ENCODE results near the gene FAF1.
"Not testable (repeated sequence)": the region's sequence is repeated elsewhere in the genome, so short reads cannot be mapped to it uniquely, and the experiment has no call there.

The FAF1 gene

DNA sequence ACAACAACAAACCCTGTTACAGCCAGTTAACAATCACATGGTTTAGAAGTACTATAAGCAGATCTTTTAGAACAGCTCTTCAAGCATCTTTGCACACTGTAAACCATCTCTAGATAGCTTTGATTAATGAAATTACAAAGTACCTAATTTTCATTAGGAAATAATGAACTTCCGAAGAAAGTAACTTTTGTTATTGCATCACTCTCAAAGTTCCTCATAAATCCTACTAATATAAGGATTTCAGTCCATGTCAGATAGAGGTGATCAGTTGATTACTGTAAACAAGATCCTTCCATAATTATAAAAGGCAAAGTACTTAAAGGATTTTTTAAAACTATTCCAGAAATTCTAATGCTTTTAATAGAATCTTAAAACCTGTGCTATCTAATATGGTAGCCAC lies 58.2 kb downstream of the FAF1 start:
- DNase-seq = no peak

DNA sequence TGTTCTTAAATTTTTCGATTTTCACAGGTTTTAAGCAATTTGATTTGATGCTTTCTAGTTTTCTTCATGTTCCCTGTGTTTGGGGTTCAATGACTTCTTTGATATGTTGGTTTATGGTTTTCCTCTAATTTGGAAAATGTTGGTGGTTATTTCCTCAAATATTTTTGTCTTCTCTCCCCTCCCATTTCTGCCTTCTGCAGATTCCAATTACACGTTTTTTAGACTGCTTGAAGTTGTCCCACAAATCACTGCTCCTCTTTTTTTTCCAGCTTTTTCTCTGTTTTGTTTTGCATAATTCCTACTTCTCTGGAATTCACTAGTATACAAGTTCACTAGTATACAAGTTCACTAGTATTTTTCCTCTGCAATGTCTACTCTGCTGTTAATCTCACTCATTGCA lies 61.3 kb downstream of the FAF1 start:
- DNase-seq = no peak

- DNase-seq = no peak
Observed at GRCh38 chr1:50894340-50894739, 65.7 kb downstream of the FAF1 start.

- DNase-seq = no peak
Observed at GRCh38 chr1:50893466-50893865, 66.6 kb downstream of the FAF1 start.

DNA sequence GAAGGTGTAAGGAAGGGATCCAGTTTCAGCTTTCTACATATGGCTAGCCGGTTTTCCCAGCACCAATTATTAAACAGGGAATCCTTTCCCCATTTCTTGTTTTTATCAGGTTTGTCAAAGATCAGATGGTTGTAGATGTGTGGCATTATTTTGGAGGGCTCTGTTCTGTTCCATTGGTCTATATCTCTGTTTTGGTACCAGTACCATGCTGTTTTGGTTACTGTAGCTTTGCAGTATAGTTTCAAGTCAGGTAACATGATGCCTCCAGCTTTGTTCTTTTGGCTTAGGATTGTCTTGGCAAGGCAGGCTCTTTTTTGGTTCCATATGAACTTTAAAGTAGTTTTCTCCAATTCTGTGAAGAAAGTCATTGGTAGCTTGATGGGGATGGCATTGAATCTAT lies 72.5 kb downstream of the FAF1 start:
- DNase-seq = not testable (repeated sequence)

DNA sequence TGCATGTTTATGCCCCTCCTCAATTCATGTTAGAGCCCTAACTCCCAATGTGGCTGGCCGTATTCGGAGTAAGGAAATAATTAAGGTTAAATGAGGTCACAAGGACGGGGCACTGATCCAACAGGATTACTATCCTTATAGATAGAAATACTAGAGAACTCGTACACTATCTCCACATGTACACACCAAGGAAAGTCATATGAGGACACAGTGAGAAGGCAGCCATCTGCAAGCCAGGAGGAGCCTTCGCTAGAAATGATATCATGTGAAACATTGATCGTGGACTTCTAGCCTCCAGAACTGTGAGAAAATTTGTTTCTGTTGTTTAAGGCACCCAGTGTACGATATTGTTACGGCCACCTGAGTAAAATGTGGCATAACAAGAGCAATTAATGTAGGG lies 79.7 kb downstream of the FAF1 start:
- DNase-seq = no peak

DNA sequence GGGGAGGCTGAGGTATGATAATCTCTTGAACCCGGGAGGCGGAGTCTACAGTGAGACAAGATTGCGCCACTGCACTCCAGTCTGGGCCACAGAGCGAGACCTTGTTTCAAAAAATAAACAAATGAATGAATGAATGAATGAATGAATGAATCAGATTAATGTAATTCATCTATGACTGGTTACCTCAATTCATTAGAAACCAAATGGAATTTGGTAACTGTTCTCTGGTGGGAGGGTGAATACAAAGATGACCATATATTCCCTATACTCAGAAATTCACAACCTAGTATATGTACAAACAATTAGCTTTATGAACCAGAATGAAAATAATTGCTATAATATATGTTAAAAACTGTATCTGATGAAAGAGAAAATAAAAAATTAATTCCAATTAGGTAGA lies 80.9 kb downstream of the FAF1 start:
- DNase-seq = no peak

- DNase-seq = no peak
Observed at GRCh38 chr1:50878434-50878833, 81.6 kb downstream of the FAF1 start.

DNA sequence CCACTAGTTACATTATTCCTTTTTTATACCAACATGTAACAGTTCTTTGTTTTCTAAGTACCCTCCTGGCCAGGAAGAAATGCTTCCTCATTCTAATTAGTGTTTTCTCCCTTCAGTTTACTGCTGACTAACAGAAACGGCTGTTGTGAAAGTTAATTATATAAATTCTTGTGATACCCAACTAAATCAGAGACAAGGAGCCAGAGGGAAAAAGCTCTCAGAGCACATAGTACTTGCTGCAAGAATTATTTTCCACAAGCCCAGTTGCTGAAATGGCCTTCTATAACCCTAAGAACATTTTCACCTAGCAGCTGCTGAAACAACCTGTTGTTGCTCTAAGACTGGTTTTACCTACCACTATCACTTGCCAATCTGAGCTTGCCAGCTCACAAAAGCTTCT lies 82.4 kb downstream of the FAF1 start:
- no peak for DNase-seq

DNA sequence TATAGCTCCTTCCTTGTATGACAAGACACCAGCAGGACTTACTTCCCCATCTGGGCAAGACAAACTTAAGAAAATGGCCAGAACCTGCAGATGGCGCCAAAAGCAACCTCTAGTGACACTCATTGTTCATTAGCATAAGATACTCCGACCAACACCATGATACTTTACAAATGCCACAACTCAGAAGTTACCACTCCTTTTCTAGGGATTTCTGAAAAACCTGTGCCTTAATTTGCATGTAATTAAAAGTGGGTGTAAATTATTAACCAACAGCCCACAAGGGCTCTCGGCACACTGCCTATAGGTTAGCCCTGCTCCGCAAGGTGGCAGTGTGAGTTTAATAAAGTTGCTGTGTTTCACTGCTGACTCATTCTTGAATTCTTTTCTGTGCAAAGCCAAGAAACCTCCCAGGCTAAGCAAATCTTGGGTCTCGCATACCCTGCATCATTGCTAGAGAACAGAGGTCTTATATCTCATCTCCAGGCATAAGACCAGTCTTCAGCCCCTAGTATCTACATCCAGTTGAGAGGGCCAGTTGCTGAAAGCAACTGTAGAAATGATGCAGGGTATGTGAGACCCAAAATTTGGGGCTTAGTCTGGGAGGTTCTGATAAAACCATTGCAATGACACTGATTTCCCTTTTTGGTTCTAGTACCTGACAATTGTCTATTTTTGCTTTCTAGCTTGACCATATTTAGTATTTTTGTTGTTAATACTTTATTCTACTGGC lies 86.4 kb downstream of the FAF1 start:
- peak; percentile 54 for DNase-seq

DNA sequence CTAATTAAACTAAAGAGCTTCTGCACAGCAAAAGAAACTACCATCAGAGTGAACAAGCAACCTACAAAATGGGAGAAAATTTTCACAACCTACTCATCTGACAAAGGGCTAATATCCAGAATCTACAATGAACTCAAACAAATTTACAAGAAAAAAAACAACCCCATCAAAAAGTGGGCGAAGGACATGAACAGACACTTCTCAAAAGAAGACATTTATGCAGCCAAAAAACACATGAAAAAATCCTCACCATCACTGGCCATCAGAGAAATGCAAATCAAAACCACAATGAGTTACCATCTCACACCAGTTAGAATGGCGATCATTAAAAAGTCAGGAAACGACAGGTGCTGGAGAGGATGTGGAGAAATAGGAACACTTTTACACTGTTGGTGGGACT lies 95.2 kb downstream of the FAF1 start:
- not testable (repeated sequence) for DNase-seq

GRCh38 chr1:50861772-50862171 lies 98.3 kb downstream of the FAF1 start:
- no peak for DNase-seq

DNA sequence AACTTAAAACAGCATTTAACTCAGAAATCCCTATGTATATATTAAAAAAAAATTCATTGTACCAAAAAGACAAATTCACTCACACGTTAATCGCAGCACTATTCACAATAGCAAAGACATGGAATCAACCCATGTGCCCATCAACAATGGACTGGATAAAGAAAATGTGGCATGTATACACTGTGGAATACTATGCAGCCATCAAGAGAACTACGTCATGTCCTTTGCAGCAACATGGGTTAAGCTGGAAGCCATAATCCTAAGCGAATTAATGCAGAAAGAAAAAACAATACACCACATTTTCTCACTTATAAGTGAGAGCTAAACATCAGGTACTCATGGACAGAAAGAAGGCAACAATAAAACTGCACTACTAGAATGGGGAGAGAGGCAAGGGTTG lies 99.4 kb downstream of the FAF1 start:
- DNase-seq = no peak

DNA sequence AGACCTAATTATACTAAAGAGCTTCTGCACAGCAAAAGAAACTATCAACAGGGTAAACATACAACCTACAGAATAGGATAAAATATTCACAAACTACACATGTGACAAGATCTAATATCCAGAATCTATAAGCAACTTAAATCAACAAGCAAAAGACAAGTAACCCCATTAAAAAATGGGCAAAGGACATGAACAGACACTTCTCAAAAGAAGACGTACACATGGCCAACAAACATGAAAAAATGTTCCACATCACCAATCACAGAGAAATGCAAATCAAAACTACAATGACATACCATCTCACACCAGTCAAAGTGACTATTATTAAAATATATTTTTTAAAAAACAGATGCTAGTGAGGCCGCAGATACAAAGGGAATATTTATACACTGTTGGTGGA lies 99.8 kb downstream of the FAF1 start:
- DNase-seq = no peak

DNA sequence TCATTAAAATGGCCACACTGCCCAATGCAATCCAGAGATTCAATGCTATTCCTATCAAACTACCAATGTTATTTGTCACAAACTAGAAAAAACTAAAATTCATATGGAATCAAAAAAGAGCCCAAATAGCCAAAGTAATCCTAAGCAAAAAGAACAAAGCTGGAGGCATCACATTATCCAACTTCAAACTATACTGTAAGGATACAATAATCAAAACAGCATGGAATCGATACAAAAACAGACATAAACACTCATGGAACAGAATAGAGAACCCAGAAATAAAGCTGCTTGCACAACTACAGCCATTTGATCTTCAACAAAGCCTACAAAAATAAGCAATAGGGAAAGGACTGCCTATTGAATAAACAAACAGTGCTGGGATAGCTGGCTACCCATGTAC lies 100.4 kb downstream of the FAF1 start:
- no peak for DNase-seq

GRCh38 chr1:50858761-50859160 lies 101.3 kb downstream of the FAF1 start:
- no peak for DNase-seq

- DNase-seq = no peak
Observed at GRCh38 chr1:50857702-50858101, 102.4 kb downstream of the FAF1 start.

DNA sequence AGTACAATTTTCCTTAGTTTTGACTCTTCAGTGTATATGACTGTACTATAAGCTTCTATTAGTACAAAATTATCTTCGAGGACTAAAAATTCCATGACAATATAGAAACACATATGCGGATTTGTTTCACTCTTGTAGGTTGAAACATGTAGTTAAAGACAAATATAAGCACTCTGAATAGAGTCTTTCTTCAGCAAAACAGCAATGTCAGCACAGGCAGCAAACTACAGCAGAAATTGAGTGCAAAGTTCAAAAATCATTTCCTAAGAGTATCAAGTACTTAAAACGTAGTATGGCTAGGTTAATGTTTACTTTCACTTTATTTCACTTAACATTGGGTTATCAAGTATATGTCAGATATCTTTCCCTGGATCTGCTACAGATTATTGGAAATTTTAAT lies 106.7 kb downstream of the FAF1 start:
- DNase-seq = no peak

DNA sequence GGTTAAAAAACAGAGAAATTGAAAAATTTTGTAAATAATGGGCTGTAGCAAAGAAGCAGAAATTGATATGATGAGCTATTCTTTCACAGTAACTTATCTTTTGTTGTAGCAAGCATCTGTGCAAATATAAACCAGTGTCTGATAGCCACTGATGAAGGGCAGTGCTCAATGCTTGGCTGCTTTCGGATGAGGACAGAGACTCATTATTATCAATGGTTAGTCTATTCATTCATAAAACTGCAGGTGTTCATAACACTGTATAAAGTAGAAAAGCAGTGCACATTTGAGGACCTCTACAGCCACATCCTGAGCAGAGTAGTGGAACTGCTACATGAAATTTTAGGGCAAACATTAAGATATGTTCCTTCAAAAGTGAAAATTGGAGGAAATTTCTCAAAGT lies 107.2 kb downstream of the FAF1 start:
- no peak for DNase-seq

GRCh38 chr1:50851466-50851865 lies 108.6 kb downstream of the FAF1 start:
- DNase-seq = no peak

DNA sequence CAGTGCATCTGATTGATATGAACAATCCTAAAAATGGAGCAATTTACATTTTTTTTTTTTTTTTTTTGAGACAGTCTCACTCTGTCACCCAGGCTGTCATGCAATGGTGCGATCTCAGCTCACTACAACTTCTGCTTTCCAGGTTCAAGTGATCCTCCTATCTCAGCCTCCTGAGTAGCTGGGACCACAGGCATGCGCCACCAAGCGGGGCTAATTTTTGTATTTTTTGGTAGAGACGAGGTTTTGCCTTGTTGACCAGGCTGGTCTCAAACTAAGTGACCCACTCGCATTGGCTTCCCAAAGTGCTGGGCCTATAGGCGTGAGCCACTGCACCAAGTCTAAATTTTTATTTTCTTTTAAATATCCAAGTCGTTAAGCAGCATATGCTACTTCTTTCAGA lies 109.0 kb downstream of the FAF1 start:
- DNase-seq = no peak

DNA sequence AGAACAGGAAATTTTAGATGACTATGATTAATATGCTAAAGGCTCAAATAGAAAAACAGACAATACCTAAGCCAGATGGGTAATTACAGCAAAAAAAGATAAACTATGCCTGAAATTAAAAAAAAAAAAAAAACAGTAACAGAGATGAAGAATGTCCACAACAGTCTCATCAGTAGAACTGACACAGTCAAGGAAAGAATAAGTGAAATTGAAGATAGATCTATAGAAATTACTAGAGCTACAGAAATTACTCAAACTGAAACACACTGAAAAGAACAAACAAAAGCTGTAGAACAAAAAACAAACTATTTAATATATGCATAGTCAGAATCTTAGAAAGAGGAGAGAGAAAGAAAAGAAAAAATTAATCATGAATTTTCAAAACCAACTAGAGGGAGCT lies 112.8 kb downstream of the FAF1 start:
- no peak for DNase-seq

DNA sequence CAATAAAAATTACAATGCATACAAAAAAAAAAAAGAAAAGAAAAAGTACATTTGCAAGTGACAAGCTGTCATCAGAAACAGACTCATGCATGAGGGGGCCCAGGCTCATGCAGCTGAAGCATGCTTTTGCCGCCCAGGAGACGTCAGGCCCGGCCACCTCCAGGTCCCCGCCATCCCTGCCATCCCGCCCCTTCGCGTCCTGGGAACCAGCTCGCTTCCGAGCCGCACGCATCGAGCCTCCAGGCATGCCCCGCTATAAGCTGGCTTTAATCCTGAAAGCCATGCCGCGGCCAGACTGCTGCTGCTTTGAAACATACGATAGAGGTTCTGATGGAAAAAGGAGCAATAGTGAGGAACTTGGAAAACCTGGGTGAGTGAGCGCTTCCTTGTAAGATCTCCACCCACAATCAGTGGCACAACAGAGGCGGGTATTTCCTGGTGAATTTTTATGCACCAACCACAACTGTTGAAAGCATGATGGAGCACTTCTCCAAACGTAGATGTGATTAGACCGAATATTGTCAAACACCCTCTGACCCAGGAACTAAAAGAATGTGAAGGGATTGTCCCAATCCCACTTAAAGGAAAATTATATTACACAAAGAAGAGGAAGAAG lies 113.7 kb downstream of the FAF1 start:
- DNase-seq = no peak

- DNase-seq = no peak
Observed at GRCh38 chr1:50841791-50842387, 118.2 kb downstream of the FAF1 start.

DNA sequence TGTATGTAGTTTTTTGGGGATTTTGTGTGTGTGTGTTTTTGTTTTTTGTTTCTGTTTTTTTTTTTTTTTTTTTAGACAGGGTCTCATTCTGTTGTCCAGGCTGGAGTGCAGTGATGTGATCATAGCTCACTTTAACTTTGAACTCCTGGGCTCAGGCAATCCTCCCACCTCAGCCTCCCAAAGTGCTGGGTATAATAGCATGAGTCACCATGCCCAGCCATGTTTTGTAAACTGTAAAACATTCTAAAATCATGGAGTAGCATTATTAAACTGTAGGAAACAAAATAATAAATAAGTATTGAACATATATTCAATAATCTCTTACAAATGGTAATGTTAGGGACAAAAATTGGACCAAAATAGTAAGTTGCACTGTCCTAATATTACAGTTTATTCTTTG lies 124.0 kb downstream of the FAF1 start:
- DNase-seq = no peak
